ENCODE results near the gene HBA1. TPM values are rescaled to one million over a fixed set of nuclear protein-coding genes. Genes with fewer than 3 reads are reported as not detected.

Gene HBA1
- total and polyA plus RNA-seq, 7 donors, result 6.1 to 1,513 (median 22.5) TPM

DNA sequence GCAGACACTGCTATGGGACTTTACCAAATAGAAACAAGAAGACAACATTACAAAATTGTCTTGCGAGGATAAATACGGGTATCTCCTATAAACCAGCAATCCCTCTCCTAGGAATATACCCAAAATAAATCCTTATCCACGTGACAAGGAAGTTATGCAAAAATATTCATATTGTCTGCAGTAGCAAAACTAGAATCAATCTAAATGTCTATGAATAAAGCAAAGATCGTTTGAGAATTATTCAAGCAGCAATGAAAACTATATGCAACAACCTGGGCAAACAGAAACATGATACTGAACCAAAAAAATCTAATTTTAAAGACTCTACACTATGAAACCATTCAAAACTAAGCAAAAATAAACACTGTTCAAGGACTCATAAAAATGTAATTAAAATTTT lies 43.5 kb downstream of the HBA1 start:
- Histone ChIP-seq H3K9me3 (no peaks in the 10 kb centered on the region), H3K27me3 (ENCODE audit: insufficient read depth in 3 of 3, low read length in 2 of 3) (no peaks in the 10 kb centered on the region), H3K4me3 (no peak overlapping the region), H3K27ac (no peak overlapping the region), H3K4me1 (no peaks in the 10 kb centered on the region), H3K36me3 (ENCODE audit: insufficient read depth in 1 of 2, low read depth in 1 of 2) (peaks cover 18 to 100% of the 10 kb centered on the region in 2 donors)
- intact Hi-C loops (cut with DNase I), result no loop called here
- no peak for DNase-seq
- WGBS, 3 donors, result 64 to 68% (median 65%) methylated on average over 4 of the region's 4 CpGs
- ATAC-seq, result no peak
- TF ChIP-seq, protein P1, sequence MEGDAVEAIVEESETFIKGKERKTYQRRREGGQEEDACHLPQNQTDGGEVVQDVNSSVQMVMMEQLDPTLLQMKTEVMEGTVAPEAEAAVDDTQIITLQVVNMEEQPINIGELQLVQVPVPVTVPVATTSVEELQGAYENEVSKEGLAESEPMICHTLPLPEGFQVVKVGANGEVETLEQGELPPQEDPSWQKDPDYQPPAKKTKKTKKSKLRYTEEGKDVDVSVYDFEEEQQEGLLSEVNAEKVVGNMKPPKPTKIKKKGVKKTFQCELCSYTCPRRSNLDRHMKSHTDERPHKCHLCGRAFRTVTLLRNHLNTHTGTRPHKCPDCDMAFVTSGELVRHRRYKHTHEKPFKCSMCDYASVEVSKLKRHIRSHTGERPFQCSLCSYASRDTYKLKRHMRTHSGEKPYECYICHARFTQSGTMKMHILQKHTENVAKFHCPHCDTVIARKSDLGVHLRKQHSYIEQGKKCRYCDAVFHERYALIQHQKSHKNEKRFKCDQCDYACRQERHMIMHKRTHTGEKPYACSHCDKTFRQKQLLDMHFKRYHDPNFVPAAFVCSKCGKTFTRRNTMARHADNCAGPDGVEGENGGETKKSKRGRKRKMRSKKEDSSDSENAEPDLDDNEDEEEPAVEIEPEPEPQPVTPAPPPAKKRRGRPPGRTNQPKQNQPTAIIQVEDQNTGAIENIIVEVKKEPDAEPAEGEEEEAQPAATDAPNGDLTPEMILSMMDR (IDR thresholded peaks at IDR 0.05), result no peak

Other genes starting within 250 kb of the HBA1 start
- 10 to 100 TPM in 2 of 4 donors, 1 to 10 TPM in 2; 5.8 to 16.2 (median 9.0) TPM for gene POLR3K, start 123.1 kb upstream of the HBA1 start, total RNA-seq
- 10 to 100 TPM in 2 of 3 donors, 1 to 10 TPM in 1; 8.9 to 17.5 (median 11.7) TPM for gene POLR3K, start 123.1 kb upstream of the HBA1 start, polyA plus RNA-seq
- 10 to 100 TPM; 40.0 to 62.0 (median 48.9) TPM for gene SNRNP25, start 122.9 kb upstream of the HBA1 start, total RNA-seq
- 10 to 100 TPM; 65.3 to 82.2 (median 70.5) TPM for gene SNRNP25, start 122.9 kb upstream of the HBA1 start, polyA plus RNA-seq
- gene RHBDF1, start 104.0 kb upstream of the HBA1 start, total RNA-seq, result 10 to 100 TPM in 3 of 4 donors, 1 to 10 TPM in 1; 9.0 to 24.8 (median 20.8) TPM
- gene RHBDF1, start 104.0 kb upstream of the HBA1 start, polyA plus RNA-seq, result 10 to 100 TPM; 11.4 to 22.2 (median 15.3) TPM
- 10 to 100 TPM; 23.0 to 43.1 (median 37.8) TPM for gene MPG, start 98.5 kb upstream of the HBA1 start, total RNA-seq
- gene MPG, start 98.5 kb upstream of the HBA1 start, polyA plus RNA-seq, result 10 to 100 TPM; 53.8 to 68.1 (median 57.7) TPM
- 10 to 100 TPM; 21.2 to 31.2 (median 30.3) TPM for gene NPRL3, start 38.0 kb upstream of the HBA1 start, total RNA-seq
- gene NPRL3, start 38.0 kb upstream of the HBA1 start, polyA plus RNA-seq, result 10 to 100 TPM; 13.9 to 23.7 (median 22.1) TPM
- gene HBZ, start 24.0 kb upstream of the HBA1 start, total RNA-seq, result not detected
- under 1 TPM; 0.05 to 0.12 (median 0.11) TPM for gene HBZ, start 24.0 kb upstream of the HBA1 start, polyA plus RNA-seq
- 1 to 10 TPM in 1 of 4 donors, not detected in 3; 2.9 TPM for gene HBM, start 10.7 kb upstream of the HBA1 start, total RNA-seq
- not detected for gene HBM, start 10.7 kb upstream of the HBA1 start, polyA plus RNA-seq
- gene HBA2, start 3.8 kb upstream of the HBA1 start, total RNA-seq, result 1,000 to 10,000 TPM in 1 of 4 donors, 100 to 1,000 TPM in 1, 10 to 100 TPM in 2; 11.9 to 1,244 (median 122) TPM
- 10 to 100 TPM; 18.5 to 24.9 (median 22.9) TPM for gene HBA2, start 3.8 kb upstream of the HBA1 start, polyA plus RNA-seq
- under 1 TPM in 1 of 4 donors, not detected in 3; 0.58 TPM for gene HBQ1, start 3.8 kb downstream of the HBA1 start, total RNA-seq
- gene HBQ1, start 3.8 kb downstream of the HBA1 start, polyA plus RNA-seq, result not detected
- 10 to 100 TPM; 23.8 to 30.3 (median 27.1) TPM for gene LUC7L, start 52.8 kb downstream of the HBA1 start, total RNA-seq
- 10 to 100 TPM; 36.3 to 58.9 (median 36.7) TPM for gene LUC7L, start 52.8 kb downstream of the HBA1 start, polyA plus RNA-seq
- gene FAM234A, start 58.1 kb downstream of the HBA1 start, total RNA-seq, result 100 to 1,000 TPM; 108 to 154 (median 120) TPM
- 100 to 1,000 TPM in 1 of 3 donors, 10 to 100 TPM in 2; 54.2 to 198 (median 98.4) TPM for gene FAM234A, start 58.1 kb downstream of the HBA1 start, polyA plus RNA-seq
- 1 to 10 TPM in 3 of 4 donors, under 1 TPM in 1; 0.92 to 2.6 (median 1.3) TPM for gene RGS11, start 99.3 kb downstream of the HBA1 start, total RNA-seq
- gene RGS11, start 99.3 kb downstream of the HBA1 start, polyA plus RNA-seq, result under 1 TPM; 0.20 to 0.69 (median 0.46) TPM
- gene ARHGDIG, start 103.9 kb downstream of the HBA1 start, total RNA-seq, result 1 to 10 TPM in 1 of 4 donors, under 1 TPM in 2, not detected in 1; 0.59 to 4.1 (median 0.69) TPM
- under 1 TPM; 0.12 to 0.28 (median 0.13) TPM for gene ARHGDIG, start 103.9 kb downstream of the HBA1 start, polyA plus RNA-seq
- gene PDIA2, start 106.5 kb downstream of the HBA1 start, total RNA-seq, result under 1 TPM in 1 of 4 donors, not detected in 3; 0.90 TPM
- gene PDIA2, start 106.5 kb downstream of the HBA1 start, polyA plus RNA-seq, result under 1 TPM in 2 of 3 donors, not detected in 1; 0.08 to 0.14 TPM
- 10 to 100 TPM; 12.1 to 23.2 (median 22.8) TPM for gene AXIN1, start 176.0 kb downstream of the HBA1 start, total RNA-seq
- gene AXIN1, start 176.0 kb downstream of the HBA1 start, polyA plus RNA-seq, result 10 to 100 TPM; 23.5 to 32.3 (median 29.5) TPM
- 10 to 100 TPM; 55.4 to 68.8 (median 55.9) TPM for gene MRPL28, start 193.9 kb downstream of the HBA1 start, total RNA-seq
- 100 to 1,000 TPM in 1 of 3 donors, 10 to 100 TPM in 2; 67.1 to 126 (median 86.8) TPM for gene MRPL28, start 193.9 kb downstream of the HBA1 start, polyA plus RNA-seq
- gene PGAP6, start 205.3 kb downstream of the HBA1 start, total RNA-seq, result 10 to 100 TPM; 27.2 to 34.7 (median 32.2) TPM
- 10 to 100 TPM; 26.0 to 46.9 (median 42.1) TPM for gene PGAP6, start 205.3 kb downstream of the HBA1 start, polyA plus RNA-seq
- gene NME4, start 220.5 kb downstream of the HBA1 start, total RNA-seq, result 10 to 100 TPM; 19.5 to 39.7 (median 29.6) TPM
- gene NME4, start 220.5 kb downstream of the HBA1 start, polyA plus RNA-seq, result 10 to 100 TPM; 16.0 to 30.7 (median 22.7) TPM
- gene DECR2, start 225.2 kb downstream of the HBA1 start, total RNA-seq, result 10 to 100 TPM; 13.9 to 22.9 (median 19.6) TPM
- gene DECR2, start 225.2 kb downstream of the HBA1 start, polyA plus RNA-seq, result 10 to 100 TPM; 14.1 to 18.1 (median 15.8) TPM
- gene RAB11FIP3, start 249.0 kb downstream of the HBA1 start, total RNA-seq, result 10 to 100 TPM; 44.7 to 89.5 (median 71.5) TPM
- gene RAB11FIP3, start 249.0 kb downstream of the HBA1 start, polyA plus RNA-seq, result 10 to 100 TPM; 20.3 to 26.1 (median 26.1) TPM

All from psoas muscle (tissue), 8 donors.